IPS-18c (cell line): ENCODE results near the gene TNFRSF19.

ENCODE experiments used
- H3K4me3 ChIP-seq: 2 replicates; pipeline ENCODE4 v1.7.0; 2013; ENCODE audit warnings: low read depth, mild to moderate bottlenecking, low read length, moderate library complexity; ENCODE audit not compliant: insufficient read depth
- H3K9me3 ChIP-seq: one replicate; pipeline ENCODE4 v1.6.1; 2013; ENCODE audit warnings: mild to moderate bottlenecking, low read length, moderate library complexity; ENCODE audit not compliant: control insufficient read depth, insufficient read depth

The TNFRSF19 gene

GRCh38 chr13:23679220-23679619 is 109.0 kb downstream of the TNFRSF19 start:
- no peak overlapping the region for H3K4me3 ChIP-seq
- peaks cover 11% of the 10 kb centered on the region for H3K9me3 ChIP-seq

- H3K4me3 ChIP-seq, result no peak overlapping the region
- H3K9me3 ChIP-seq, result peaks cover 11% of the 10 kb centered on the region
Measured at GRCh38 chr13:23680845-23681669, 110.8 kb downstream of the TNFRSF19 start.

- peaks cover 8% of the 10 kb centered on the region for H3K9me3 ChIP-seq
- H3K4me3 ChIP-seq, result no peak overlapping the region
Measured at GRCh38 chr13:23683084-23683483, 112.9 kb downstream of the TNFRSF19 start.

GRCh38 chr13:23684647-23685046 is 114.4 kb downstream of the TNFRSF19 start:
- H3K4me3 ChIP-seq, result no peak overlapping the region
- peaks cover 3% of the 10 kb centered on the region for H3K9me3 ChIP-seq

GRCh38 chr13:23685416-23685815 is 115.2 kb downstream of the TNFRSF19 start:
- Histone ChIP-seq H3K4me3 (no peak overlapping the region), H3K9me3 (peaks cover 3% of the 10 kb centered on the region)

GRCh38 chr13:23686948-23687347 is 116.7 kb downstream of the TNFRSF19 start:
- no peaks in the 10 kb centered on the region for H3K9me3 ChIP-seq
- H3K4me3 ChIP-seq, result no peak overlapping the region

GRCh38 chr13:23687614-23688013 is 117.4 kb downstream of the TNFRSF19 start:
- no peak overlapping the region for H3K4me3 ChIP-seq
- no peaks in the 10 kb centered on the region for H3K9me3 ChIP-seq

- Histone ChIP-seq H3K9me3 (no peaks in the 10 kb centered on the region), H3K4me3 (no peak overlapping the region)
Measured at GRCh38 chr13:23688336-23688735, 118.1 kb downstream of the TNFRSF19 start.

GRCh38 chr13:23690668-23691067 is 120.5 kb downstream of the TNFRSF19 start:
- Histone ChIP-seq H3K4me3 (no peak overlapping the region), H3K9me3 (no peaks in the 10 kb centered on the region)

- H3K9me3 ChIP-seq, result no peaks in the 10 kb centered on the region
- no peak overlapping the region for H3K4me3 ChIP-seq
Measured at GRCh38 chr13:23692816-23693215, 122.6 kb downstream of the TNFRSF19 start.

- Histone ChIP-seq H3K9me3 (no peaks in the 10 kb centered on the region), H3K4me3 (no peak overlapping the region)
Measured at GRCh38 chr13:23695196-23695595, 125.0 kb downstream of the TNFRSF19 start.

GRCh38 chr13:23695711-23696464 is 125.7 kb downstream of the TNFRSF19 start:
- no peak overlapping the region for H3K4me3 ChIP-seq
- H3K9me3 ChIP-seq, result no peaks in the 10 kb centered on the region

GRCh38 chr13:23696610-23697009 is 126.4 kb downstream of the TNFRSF19 start:
- Histone ChIP-seq H3K4me3 (no peak overlapping the region), H3K9me3 (no peaks in the 10 kb centered on the region)

GRCh38 chr13:23697772-23698313 is 127.6 kb downstream of the TNFRSF19 start:
- H3K4me3 ChIP-seq, result no peak overlapping the region
- H3K9me3 ChIP-seq, result no peaks in the 10 kb centered on the region

- H3K4me3 ChIP-seq, result no peak overlapping the region
- no peaks in the 10 kb centered on the region for H3K9me3 ChIP-seq
Measured at GRCh38 chr13:23699271-23699670, 129.1 kb downstream of the TNFRSF19 start.

- no peak overlapping the region for H3K4me3 ChIP-seq
- H3K9me3 ChIP-seq, result no peaks in the 10 kb centered on the region
Measured at GRCh38 chr13:23701186-23701585, 131.0 kb downstream of the TNFRSF19 start.

- Histone ChIP-seq H3K4me3 (no peak overlapping the region; the same call in 1 of the 2 replicates), H3K9me3 (no peaks in the 10 kb centered on the region)
Measured at GRCh38 chr13:23701636-23702035, 131.4 kb downstream of the TNFRSF19 start.
